SIG-M5 treated with dmso at 0.1 percent for 504 hours (cell line): ENCODE measurements around the gene DOCK3.
A peak's percentile ranks its signal among the peaks of the same experiment; 100 is the strongest.
"Not testable (repeated sequence)": the region's sequence is repeated elsewhere in the genome, so short reads cannot be mapped to it uniquely, and the experiment has no call there.

Experiments used
- DNase-seq: peaks from one replicate; lab custom pipeline; 2025; ENCODE audit not compliant: unreplicated experiment; lab: John Stamatoyannopoulos, UW

DOCK3 gene

GRCh38 chr3:51354172-51354571 is 679.4 kb downstream of the DOCK3 start:
- no peak for DNase-seq

- no peak for DNase-seq
These were observed 680.2 kb downstream of the DOCK3 start for GRCh38 chr3:51354731-51355615.

- no peak for DNase-seq
These were observed 681.3 kb downstream of the DOCK3 start for GRCh38 chr3:51355891-51356578.

- DNase-seq, result no peak
These were observed 683.1 kb downstream of the DOCK3 start for GRCh38 chr3:51357856-51358255.

GRCh38 chr3:51358981-51359380 is 684.3 kb downstream of the DOCK3 start:
- DNase-seq, result no peak

- DNase-seq, result no peak
These were observed 686.1 kb downstream of the DOCK3 start for GRCh38 chr3:51360806-51361205.

- DNase-seq, result no peak
These were observed 687.0 kb downstream of the DOCK3 start for GRCh38 chr3:51361746-51362145.

GRCh38 chr3:51362476-51362875 is 687.7 kb downstream of the DOCK3 start:
- DNase-seq, result no peak

- DNase-seq, result not testable (repeated sequence)
These were observed 693.5 kb downstream of the DOCK3 start for GRCh38 chr3:51368276-51368675.

- peak; percentile 64 for DNase-seq
These were observed 697.3 kb downstream of the DOCK3 start for GRCh38 chr3:51371943-51372557.

GRCh38 chr3:51373658-51374421 is 699.1 kb downstream of the DOCK3 start:
- DNase-seq, result no peak

- DNase-seq, result no peak
These were observed 699.7 kb downstream of the DOCK3 start for GRCh38 chr3:51374456-51374855.

GRCh38 chr3:51375136-51375535 is 700.4 kb downstream of the DOCK3 start:
- no peak for DNase-seq

- DNase-seq, result no peak
These were observed 700.8 kb downstream of the DOCK3 start for GRCh38 chr3:51375571-51375970.

GRCh38 chr3:51378065-51378464 is 703.3 kb downstream of the DOCK3 start:
- no peak for DNase-seq

- no peak for DNase-seq
These were observed 704.0 kb downstream of the DOCK3 start for GRCh38 chr3:51378726-51379125.

- DNase-seq, result no peak
These were observed 704.6 kb downstream of the DOCK3 start for GRCh38 chr3:51379301-51379700.

- DNase-seq, result no peak
These were observed 705.2 kb downstream of the DOCK3 start for GRCh38 chr3:51379746-51380455.

- DNase-seq, result no peak
These were observed 706.0 kb downstream of the DOCK3 start for GRCh38 chr3:51380601-51381332.

- no peak for DNase-seq
These were observed 706.6 kb downstream of the DOCK3 start for GRCh38 chr3:51381333-51381705.
